ENCODE measurements around the gene SMIM15. TPM values are rescaled to one million over a fixed set of nuclear protein-coding genes. Genes with fewer than 3 reads are reported as not detected.

Gene SMIM15
- total RNA-seq, 1 experiment from 2014 or later = 83.9 TPM

DNA sequence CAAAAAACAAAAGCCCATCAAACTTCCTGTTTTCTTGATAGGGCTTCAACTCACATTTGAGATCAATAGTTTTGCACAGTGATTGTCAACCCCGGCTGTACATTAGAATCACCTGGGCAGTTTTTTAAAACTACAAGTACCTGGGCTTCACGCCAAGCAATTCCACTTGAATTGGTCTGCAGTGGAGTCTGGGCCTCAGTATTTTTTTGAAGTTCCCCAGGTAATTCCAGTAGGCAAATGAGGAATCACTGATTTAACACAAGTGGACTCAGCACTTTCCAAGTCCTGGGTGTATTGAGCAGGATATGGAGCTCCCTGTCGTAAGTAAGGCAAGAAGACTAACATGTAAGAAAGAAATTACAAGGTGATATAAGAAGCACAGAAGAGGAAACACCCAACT lies 14.8 kb upstream of the SMIM15 start:
- intact Hi-C loops (cut with micrococcal nuclease) = no loop called here

DNA sequence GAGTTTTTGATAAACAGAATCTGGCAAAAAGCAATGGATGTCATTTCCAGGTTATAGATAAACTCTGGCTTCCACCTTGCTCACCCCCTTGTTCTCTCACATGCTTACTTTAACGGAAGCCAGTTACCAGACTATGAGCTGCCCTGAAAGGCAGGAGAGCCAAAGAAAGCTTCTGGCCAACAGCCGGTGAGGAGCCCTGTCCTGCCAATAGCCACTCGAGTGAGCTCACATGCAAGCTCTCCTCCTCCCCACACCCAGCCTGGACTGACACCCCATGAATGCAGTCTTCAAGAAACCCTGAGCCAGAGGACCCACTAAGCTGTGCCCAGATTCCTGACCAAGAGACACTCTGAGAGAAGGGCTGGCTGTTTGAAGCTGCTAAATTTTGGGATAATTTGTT lies 14.4 kb upstream of the SMIM15 start:
- H4K20me1 ChIP-seq (ENCODE audit: insufficient read depth) = no peaks in the 10 kb centered on the region
- no peak overlapping the region for H3K27ac ChIP-seq (ENCODE audit: low read depth, low read length)
- CTCF ChIA-PET = no interaction called here
- RAD21 ChIA-PET (ENCODE audit: low non-redundant PET in 1 of 2, low total read pairs in 2 of 2, uncharacterized antibody in 2 of 2, unreplicated experiment in 2 of 2) = no interaction called here
- DNase-seq (ENCODE audit: low read depth, low spot score) (no peak), ATAC-seq (no peak)
- H3K4me2 ChIP-seq (ENCODE audit: low read length) = no peak overlapping the region
- H3K4me1 ChIP-seq (ENCODE audit: control insufficient read depth in 1 of 2, insufficient read depth in 2 of 2, low read length in 2 of 2) = no peaks in the 10 kb centered on the region
- H3K9me3 ChIP-seq (ENCODE audit: control insufficient read depth in 1 of 2, insufficient read depth in 1 of 2, low read depth in 1 of 2, low read length in 2 of 2) = no peaks in the 10 kb centered on the region
- BruUV-seq (replicated peaks) = no TSS peak
- no peak overlapping the region for H3K9ac ChIP-seq (ENCODE audit: low read length)
- no peaks in the 10 kb centered on the region for H3K27me3 ChIP-seq (ENCODE audit: insufficient read depth, low read length)
- no peaks in the 10 kb centered on the region for H3K9me2 ChIP-seq (ENCODE audit: insufficient read depth)
- H3K79me2 ChIP-seq (ENCODE audit: insufficient read depth, low read length) = no peaks in the 10 kb centered on the region
- H2AFZ ChIP-seq (ENCODE audit: low read depth, low read length, poor library complexity, severe bottlenecking) = no peak overlapping the region
- intact Hi-C loops (cut with micrococcal nuclease) = no loop called here
- no peaks in the 10 kb centered on the region for H3K36me3 ChIP-seq (ENCODE audit: control insufficient read depth in 1 of 2, insufficient read depth in 2 of 2, low read length in 2 of 2)
- POLR2A ChIA-PET = no interaction called here
- H3K4me3 ChIP-seq (replicated peaks in 1 of 2; ENCODE audit: low read depth in 1 of 2, low read length in 2 of 2) = no peak overlapping the region
- TF ChIP-seq, protein P1, sequence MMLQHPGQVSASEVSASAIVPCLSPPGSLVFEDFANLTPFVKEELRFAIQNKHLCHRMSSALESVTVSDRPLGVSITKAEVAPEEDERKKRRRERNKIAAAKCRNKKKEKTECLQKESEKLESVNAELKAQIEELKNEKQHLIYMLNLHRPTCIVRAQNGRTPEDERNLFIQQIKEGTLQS (IDR thresholded peaks at IDR 0.05) = no peak
- TF ChIP-seq RAD21 (IDR thresholded peaks at IDR 0.05; ENCODE audit: low read depth) (no peak), SP1 (IDR thresholded peaks at IDR 0.05; ENCODE audit: low read depth) (no peak), YY1 (IDR thresholded peaks at IDR 0.05; ENCODE audit: extremely low read depth, insufficient replicate concordance, low read depth, low read length) (no peak), POLR2AphosphoS5 (IDR thresholded peaks at IDR 0.05; ENCODE audit: low read depth, low read length) (no peak), ZFX (IDR thresholded peaks at IDR 0.05) (no peak), SRF (IDR thresholded peaks at IDR 0.05; ENCODE audit: low read depth) (no peak), EGR1 (IDR thresholded peaks at IDR 0.05; ENCODE audit: low read depth) (no peak), TCF7L2 (IDR thresholded peaks at IDR 0.05; ENCODE audit: borderline replicate concordance, extremely low read depth, insufficient read depth, insufficient read length) (no peak), SIN3A (IDR thresholded peaks at IDR 0.05; ENCODE audit: low read depth) (no peak), EZH2phosphoT487 (IDR thresholded peaks at IDR 0.05; ENCODE audit: borderline replicate concordance) (no peak), POLR2A (IDR thresholded peaks at IDR 0.05; ENCODE audit: borderline replicate concordance, extremely low read depth, insufficient read depth, insufficient read length) (no peak), ELF1 (IDR thresholded peaks at IDR 0.05; ENCODE audit: borderline replicate concordance, low read depth) (no peak)
- TF ChIP-seq, protein P2, sequence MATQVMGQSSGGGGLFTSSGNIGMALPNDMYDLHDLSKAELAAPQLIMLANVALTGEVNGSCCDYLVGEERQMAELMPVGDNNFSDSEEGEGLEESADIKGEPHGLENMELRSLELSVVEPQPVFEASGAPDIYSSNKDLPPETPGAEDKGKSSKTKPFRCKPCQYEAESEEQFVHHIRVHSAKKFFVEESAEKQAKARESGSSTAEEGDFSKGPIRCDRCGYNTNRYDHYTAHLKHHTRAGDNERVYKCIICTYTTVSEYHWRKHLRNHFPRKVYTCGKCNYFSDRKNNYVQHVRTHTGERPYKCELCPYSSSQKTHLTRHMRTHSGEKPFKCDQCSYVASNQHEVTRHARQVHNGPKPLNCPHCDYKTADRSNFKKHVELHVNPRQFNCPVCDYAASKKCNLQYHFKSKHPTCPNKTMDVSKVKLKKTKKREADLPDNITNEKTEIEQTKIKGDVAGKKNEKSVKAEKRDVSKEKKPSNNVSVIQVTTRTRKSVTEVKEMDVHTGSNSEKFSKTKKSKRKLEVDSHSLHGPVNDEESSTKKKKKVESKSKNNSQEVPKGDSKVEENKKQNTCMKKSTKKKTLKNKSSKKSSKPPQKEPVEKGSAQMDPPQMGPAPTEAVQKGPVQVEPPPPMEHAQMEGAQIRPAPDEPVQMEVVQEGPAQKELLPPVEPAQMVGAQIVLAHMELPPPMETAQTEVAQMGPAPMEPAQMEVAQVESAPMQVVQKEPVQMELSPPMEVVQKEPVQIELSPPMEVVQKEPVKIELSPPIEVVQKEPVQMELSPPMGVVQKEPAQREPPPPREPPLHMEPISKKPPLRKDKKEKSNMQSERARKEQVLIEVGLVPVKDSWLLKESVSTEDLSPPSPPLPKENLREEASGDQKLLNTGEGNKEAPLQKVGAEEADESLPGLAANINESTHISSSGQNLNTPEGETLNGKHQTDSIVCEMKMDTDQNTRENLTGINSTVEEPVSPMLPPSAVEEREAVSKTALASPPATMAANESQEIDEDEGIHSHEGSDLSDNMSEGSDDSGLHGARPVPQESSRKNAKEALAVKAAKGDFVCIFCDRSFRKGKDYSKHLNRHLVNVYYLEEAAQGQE (IDR thresholded peaks at IDR 0.05; ENCODE audit: low read depth) = no peak
- TF ChIP-seq, protein P3, sequence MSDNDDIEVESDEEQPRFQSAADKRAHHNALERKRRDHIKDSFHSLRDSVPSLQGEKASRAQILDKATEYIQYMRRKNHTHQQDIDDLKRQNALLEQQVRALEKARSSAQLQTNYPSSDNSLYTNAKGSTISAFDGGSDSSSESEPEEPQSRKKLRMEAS (IDR thresholded peaks at IDR 0.05) = no peak
- TF ChIP-seq, protein P4, sequence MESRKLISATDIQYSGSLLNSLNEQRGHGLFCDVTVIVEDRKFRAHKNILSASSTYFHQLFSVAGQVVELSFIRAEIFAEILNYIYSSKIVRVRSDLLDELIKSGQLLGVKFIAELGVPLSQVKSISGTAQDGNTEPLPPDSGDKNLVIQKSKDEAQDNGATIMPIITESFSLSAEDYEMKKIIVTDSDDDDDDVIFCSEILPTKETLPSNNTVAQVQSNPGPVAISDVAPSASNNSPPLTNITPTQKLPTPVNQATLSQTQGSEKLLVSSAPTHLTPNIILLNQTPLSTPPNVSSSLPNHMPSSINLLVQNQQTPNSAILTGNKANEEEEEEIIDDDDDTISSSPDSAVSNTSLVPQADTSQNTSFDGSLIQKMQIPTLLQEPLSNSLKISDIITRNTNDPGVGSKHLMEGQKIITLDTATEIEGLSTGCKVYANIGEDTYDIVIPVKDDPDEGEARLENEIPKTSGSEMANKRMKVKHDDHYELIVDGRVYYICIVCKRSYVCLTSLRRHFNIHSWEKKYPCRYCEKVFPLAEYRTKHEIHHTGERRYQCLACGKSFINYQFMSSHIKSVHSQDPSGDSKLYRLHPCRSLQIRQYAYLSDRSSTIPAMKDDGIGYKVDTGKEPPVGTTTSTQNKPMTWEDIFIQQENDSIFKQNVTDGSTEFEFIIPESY (IDR thresholded peaks at IDR 0.05; ENCODE audit: extremely low read depth, insufficient replicate concordance, low read length) = no peak

More for the DNA sequence above, 14.8 kb upstream of the SMIM15 start:
- Histone ChIP-seq H2AFZ (ENCODE audit: low read depth, low read length, poor library complexity, severe bottlenecking) (no peak overlapping the region), H4K20me1 (ENCODE audit: insufficient read depth) (no peaks in the 10 kb centered on the region), H3K9me3 (ENCODE audit: control insufficient read depth in 1 of 2, insufficient read depth in 1 of 2, low read depth in 1 of 2, low read length in 2 of 2) (no peaks in the 10 kb centered on the region), H3K4me3 (replicated peaks in 1 of 2; ENCODE audit: low read depth in 1 of 2, low read length in 2 of 2) (no peak overlapping the region), H3K4me2 (ENCODE audit: low read length) (no peak overlapping the region), H3K4me1 (ENCODE audit: control insufficient read depth in 1 of 2, insufficient read depth in 2 of 2, low read length in 2 of 2) (no peaks in the 10 kb centered on the region), H3K79me2 (ENCODE audit: insufficient read depth, low read length) (no peaks in the 10 kb centered on the region), H3K9me2 (ENCODE audit: insufficient read depth) (no peaks in the 10 kb centered on the region), H3K27ac (ENCODE audit: low read depth, low read length) (no peak overlapping the region), H3K27me3 (ENCODE audit: insufficient read depth, low read length) (no peaks in the 10 kb centered on the region), H3K9ac (ENCODE audit: low read length) (no peak overlapping the region), H3K36me3 (ENCODE audit: control insufficient read depth in 1 of 2, insufficient read depth in 2 of 2, low read length in 2 of 2) (no peaks in the 10 kb centered on the region)
- ATAC-seq = no peak
- POLR2A ChIA-PET = no interaction called here
- CTCF ChIA-PET = no interaction called here
- RAD21 ChIA-PET (ENCODE audit: low non-redundant PET in 1 of 2, low total read pairs in 2 of 2, uncharacterized antibody in 2 of 2, unreplicated experiment in 2 of 2) = no interaction called here
- no peak for DNase-seq (ENCODE audit: low read depth, low spot score)
- BruUV-seq (replicated peaks) = no TSS peak
- TF ChIP-seq YY1 (IDR thresholded peaks at IDR 0.05; ENCODE audit: extremely low read depth, insufficient replicate concordance, low read depth, low read length) (no peak), FOSL1 (IDR thresholded peaks at IDR 0.05; ENCODE audit: low read depth) (no peak)

Measured in HCT116 (cell line).